Colon (tissue), 2 donors: Measurements from ENCODE around the gene ABHD16B.

Experiments used
- FAIRE-seq: peaks from 2 replicates; lab custom pipeline; 2012; peaks lifted over from hg19 to GRCh38; lab: Jason Lieb, UNC
- donor health status: control.
- donor health status: control.

ABHD16B gene

DNA sequence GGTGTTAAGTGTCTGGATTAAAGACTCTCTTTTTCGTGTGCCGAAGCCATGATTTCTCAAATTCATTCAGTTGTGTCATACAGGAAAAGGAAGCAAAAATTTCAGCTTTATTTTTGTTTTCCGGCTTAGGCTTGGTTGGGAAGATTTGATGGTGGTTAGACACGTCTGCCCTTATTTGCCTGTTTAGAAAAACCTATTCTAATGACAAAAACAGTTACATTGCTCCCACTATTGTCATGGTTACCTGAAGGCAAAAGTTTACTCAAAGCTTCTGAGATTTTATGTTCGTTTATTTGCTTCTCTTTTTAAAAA lies 34.6 kb downstream of the ABHD16B start:
- FAIRE-seq, result no peak

DNA sequence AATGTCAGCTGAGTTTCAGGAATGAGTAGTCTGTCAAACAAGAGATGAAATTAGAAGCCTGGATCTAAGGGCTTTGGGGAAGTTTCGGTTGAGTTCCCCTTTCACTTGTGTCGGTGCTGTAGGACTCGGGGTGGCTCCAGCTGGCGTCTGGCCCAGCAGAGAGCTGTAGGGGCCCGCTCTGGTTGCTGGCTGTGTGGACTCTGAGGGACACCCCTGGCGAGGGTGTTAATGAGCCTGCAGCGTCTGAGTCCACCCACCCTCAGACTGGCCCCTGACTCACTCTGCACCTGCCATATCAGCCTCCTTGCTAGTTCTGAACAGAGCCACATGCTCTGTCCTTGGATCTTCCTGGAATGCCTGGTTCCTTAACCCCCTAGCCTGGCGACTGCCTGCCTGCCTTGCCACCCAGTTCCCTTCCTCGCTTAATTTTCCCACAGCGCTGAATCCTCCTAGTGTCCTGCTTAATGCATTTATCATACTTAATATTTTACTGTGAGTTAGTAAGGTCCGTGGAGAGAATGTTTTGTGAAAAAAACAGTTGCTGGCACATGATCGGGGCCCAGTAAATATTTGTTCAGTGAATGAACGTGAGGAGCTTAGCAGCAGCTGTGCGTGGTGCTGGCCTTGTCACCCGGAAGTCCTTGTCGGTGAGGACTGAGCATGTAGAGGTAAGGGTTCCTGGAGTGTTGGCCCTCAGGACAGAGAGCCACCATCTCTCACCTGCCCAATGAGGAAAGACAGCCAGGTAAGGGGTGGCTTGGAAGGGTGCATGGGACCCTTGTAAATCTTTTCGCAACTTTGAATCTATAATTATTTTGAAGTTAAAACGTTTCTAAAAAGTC lies 35.2 kb downstream of the ABHD16B start:
- FAIRE-seq, result no peak

- no peak for FAIRE-seq
Measured at GRCh38 chr20:63897978-63898561, 36.8 kb downstream of the ABHD16B start.

DNA sequence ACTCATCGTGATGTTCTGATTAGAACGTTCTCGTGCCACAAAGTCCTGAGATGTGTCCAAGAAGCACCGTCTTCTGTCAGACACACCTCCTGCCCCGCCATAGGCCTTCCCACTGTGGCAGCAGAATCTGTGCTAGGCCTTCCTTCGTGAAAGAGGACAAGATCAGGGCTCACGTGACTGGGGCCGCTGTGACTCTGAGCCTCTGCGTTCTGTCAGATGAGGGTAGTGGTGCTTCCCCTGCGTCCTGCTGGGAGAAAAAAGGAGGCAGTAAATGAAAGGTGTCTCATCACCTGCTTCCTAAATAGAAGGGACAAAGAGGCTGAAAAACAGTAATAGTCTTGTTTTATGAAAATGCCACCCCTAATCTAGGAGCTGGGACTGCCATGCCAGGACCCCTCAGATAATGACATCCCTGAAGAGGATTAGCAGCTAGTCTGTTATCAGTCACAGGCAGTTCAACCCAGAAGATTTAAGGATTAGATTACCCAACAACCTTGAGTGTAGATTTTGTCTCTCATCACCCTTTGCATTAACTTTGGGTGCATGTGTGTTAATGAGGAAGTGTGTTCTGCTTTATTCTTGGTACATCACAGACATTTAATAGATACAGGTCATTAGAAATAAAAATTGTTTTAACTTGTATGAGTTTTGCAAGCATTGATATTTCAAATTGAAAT lies 37.7 kb downstream of the ABHD16B start:
- FAIRE-seq, result no peak

DNA sequence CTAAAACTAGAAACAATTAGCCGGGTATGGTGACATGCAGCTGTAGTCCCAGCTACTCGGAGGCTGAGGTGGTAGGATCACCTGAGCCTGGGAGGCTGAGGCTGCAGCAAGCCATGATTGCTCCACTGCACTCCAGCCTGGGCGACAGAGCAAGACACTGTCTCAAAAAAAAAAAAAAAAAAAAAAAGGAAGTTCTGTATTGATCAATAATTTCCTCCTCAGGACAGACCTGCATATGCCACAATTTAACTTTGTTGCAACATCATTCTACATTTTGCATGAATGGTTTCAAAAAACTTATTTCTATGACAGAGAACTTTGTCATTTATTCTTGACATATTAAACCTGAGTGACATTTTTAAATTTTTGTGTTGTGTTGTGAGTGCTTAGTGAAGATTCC lies 39.1 kb downstream of the ABHD16B start:
- FAIRE-seq, result no peak

DNA sequence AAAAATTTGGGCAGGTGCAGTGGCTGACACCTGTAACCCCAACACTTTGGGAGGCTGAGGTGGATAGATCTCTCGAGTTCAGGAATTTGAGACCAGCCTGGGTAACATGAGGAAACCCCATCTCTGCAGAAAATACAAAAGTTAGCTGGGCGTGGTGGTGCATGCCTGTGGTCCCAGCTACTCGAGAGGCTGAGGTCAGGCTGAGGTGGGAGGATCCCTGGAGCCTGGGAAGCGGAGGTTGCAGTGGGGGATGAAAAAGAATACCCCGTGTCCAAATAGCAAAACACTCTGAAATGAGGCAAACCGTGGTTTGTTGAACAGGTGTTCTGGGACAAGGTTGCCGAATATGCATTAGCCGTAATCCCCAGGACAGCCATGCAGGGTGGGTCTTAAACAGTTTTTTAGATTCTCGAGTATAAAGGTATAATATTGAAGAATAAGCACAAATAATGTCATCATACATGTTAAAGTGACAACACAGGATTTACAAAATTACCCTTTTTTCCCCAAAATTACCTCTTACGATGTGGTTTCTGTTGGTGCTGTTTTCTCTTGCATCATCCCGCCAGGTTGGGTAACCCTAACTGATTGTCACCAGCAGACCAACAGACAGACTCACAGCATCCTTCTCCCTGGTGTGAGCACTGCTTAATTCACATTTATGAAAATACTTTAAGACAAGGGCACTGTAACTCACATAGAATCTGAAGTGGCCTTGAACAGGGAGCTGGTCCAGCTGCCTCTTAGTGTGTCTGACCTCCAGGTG lies 42.7 kb downstream of the ABHD16B start:
- FAIRE-seq, result no peak

- FAIRE-seq, result no peak
Measured at GRCh38 chr20:63908008-63908682, 46.8 kb downstream of the ABHD16B start.

- no peak for FAIRE-seq
Measured at GRCh38 chr20:63911176-63911575, 49.9 kb downstream of the ABHD16B start.
